ENCODE measurements around the gene ESPL1.

The ESPL1 gene

GRCh38 chr12:53267999-53268629 lies at the start of gene ESPL1:
Gene ESPL1, plus strand, starts transcription at chr12:53268299. Its CDS starts 468 bp downstream, at chr12:53268767.
- DNase-seq: peak; percentile 90

- no peak for DNase-seq
These were observed 49.4 kb upstream of the ESPL1 start for GRCh38 chr12:53218551-53219291.

GRCh38 chr12:53219292-53219955 lies 48.7 kb upstream of the ESPL1 start:
- peak; percentile 82 for DNase-seq

GRCh38 chr12:53219956-53220693 lies 48.0 kb upstream of the ESPL1 start:
- peak; percentile 90 for DNase-seq

- peak; percentile 99 for DNase-seq
These were observed 47.4 kb upstream of the ESPL1 start for GRCh38 chr12:53220694-53221202.

- peak; percentile 81 for DNase-seq
These were observed 46.7 kb upstream of the ESPL1 start for GRCh38 chr12:53221203-53222080.

- no peak for DNase-seq
These were observed 45.9 kb upstream of the ESPL1 start for GRCh38 chr12:53222170-53222721.

- DNase-seq: no peak
These were observed 45.3 kb upstream of the ESPL1 start for GRCh38 chr12:53222806-53223261.

- no peak for DNase-seq
These were observed 44.6 kb upstream of the ESPL1 start for GRCh38 chr12:53223389-53224060.

GRCh38 chr12:53224061-53224896 lies 43.8 kb upstream of the ESPL1 start:
- peak; percentile 82 for DNase-seq

GRCh38 chr12:53224897-53225634 lies 43.0 kb upstream of the ESPL1 start:
- DNase-seq: no peak

GRCh38 chr12:53225635-53226424 lies 42.3 kb upstream of the ESPL1 start:
- no peak for DNase-seq

- DNase-seq: no peak
These were observed 41.3 kb upstream of the ESPL1 start for GRCh38 chr12:53226815-53227214.

- no peak for DNase-seq
These were observed 40.8 kb upstream of the ESPL1 start for GRCh38 chr12:53227341-53227740.

GRCh38 chr12:53227836-53228235 lies 40.3 kb upstream of the ESPL1 start:
- no peak for DNase-seq

- DNase-seq: no peak
These were observed 38.6 kb upstream of the ESPL1 start for GRCh38 chr12:53229454-53229853.

GRCh38 chr12:53230108-53230845 lies 37.8 kb upstream of the ESPL1 start:
- DNase-seq: no peak

- DNase-seq: no peak
These were observed 36.5 kb upstream of the ESPL1 start for GRCh38 chr12:53231671-53231920.

Measured in 8988T (cell line).